Myocyte (in vitro differentiated cells): ENCODE data around the gene TMEM62. TPM values are rescaled to one million over a fixed set of nuclear protein-coding genes. Genes with fewer than 3 reads are reported as not detected.
"Not testable (repeated sequence)": the region's sequence is repeated elsewhere in the genome, so short reads cannot be mapped to it uniquely, and the experiment has no call there.

Source experiments
- DNase-seq: peaks from one replicate; pipeline ENCODE4 v3.0.0-alpha.2; 2012; ENCODE audit warnings: low read depth
- total RNA-seq: library from RNA; depleted of rRNA; stranded (reverse); fragments of >200 nt; gene quantifications from 2 replicates; pipeline ENCODE4 v1.2.3, GENCODE V29; 2014

Gene TMEM62
- total RNA-seq, 1 donor from 2014 or later = 13.1 TPM

- no peak for DNase-seq
These were observed 74.9 kb downstream of the TMEM62 start for GRCh38 chr15:43208052-43209002.

GRCh38 chr15:43209059-43209824 is 75.9 kb downstream of the TMEM62 start:
- no peak for DNase-seq

GRCh38 chr15:43210172-43210745 is 76.9 kb downstream of the TMEM62 start:
- DNase-seq = no peak

GRCh38 chr15:43210807-43211206 is 77.4 kb downstream of the TMEM62 start:
- DNase-seq = no peak

- DNase-seq = no peak
These were observed 77.9 kb downstream of the TMEM62 start for GRCh38 chr15:43211224-43211735.

DNA sequence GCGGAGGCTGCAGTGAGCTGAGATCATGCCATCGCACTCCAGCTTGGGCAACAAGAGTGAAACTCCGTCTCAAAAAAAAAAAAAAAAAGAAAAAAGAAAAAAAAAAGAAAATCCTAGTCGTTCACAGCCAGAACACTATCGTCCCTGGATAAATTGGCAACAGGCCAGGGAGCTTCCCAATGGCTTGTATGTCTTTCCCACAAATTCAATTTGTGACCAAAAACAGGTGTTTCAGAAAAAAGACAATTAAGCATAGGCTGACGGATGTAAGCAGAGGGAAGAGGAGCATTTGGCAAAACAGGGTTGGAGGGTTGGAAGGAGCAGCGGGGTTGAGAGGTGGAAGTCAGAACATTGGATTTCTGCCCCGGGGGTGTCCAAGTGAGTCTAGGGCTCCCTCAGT is 78.9 kb downstream of the TMEM62 start:
- DNase-seq = peak; percentile 17

DNA sequence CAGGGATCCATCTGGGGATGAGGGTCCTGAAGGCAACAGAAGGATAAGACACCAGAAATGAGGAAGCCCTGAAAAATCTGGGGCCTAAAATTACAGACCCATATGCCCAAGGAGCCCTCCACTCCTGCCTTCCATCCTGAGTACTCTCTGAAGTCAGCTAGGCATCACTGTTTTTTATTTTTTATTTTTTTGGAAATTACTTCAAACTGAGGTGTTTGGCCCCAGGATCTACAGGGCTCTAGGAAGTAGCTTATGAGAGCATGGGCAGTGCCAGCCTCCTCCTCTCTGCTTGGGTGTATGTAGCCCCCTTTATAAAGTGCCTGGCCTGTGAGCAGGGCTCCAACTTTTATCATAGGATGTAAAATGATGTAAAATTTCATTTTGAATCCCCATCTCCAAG is 79.6 kb downstream of the TMEM62 start:
- DNase-seq = no peak

DNA sequence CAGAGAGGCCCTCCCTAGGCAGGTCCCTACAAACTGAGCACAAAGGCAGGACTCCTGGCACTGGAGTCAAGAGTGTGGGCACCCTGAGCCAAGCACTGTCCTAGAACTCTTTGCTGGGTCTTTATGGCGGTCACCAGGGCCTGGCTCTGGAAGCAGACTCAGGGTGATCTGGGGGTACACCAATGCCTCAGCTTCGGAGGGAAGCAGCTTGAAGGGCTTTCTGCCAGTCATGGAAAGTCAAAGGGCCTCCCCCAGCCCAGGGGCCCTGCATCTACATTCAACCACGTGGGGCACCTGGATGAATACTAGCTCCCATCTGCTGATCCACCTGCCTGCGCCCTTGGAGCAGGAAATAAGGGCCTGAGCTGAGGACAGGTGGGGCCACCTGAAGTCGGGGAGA is 80.1 kb downstream of the TMEM62 start:
- DNase-seq = no peak

GRCh38 chr15:43214169-43214568 is 80.8 kb downstream of the TMEM62 start:
- DNase-seq = no peak

- DNase-seq = no peak
These were observed 81.4 kb downstream of the TMEM62 start for GRCh38 chr15:43214592-43215295.

DNA sequence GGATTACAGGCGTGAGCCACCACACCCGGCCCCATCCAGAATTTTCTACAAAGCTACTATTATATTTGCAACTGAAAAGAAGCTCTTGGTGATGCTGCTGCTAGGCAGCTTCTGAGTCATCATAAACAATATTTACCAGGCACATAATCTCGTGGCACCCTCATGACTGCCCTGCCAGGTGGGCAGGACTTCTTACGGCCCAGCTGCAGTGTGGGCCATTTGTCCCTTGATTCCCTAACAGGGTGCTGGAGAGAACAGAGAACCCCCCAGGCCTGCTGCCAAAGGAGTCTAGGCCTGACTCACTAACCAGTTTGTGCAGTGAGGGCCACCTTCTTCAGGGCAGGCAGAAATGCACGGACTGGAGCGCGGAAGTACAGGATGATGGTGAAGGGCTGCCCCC is 82.6 kb downstream of the TMEM62 start:
- peak; percentile 20 for DNase-seq

DNA sequence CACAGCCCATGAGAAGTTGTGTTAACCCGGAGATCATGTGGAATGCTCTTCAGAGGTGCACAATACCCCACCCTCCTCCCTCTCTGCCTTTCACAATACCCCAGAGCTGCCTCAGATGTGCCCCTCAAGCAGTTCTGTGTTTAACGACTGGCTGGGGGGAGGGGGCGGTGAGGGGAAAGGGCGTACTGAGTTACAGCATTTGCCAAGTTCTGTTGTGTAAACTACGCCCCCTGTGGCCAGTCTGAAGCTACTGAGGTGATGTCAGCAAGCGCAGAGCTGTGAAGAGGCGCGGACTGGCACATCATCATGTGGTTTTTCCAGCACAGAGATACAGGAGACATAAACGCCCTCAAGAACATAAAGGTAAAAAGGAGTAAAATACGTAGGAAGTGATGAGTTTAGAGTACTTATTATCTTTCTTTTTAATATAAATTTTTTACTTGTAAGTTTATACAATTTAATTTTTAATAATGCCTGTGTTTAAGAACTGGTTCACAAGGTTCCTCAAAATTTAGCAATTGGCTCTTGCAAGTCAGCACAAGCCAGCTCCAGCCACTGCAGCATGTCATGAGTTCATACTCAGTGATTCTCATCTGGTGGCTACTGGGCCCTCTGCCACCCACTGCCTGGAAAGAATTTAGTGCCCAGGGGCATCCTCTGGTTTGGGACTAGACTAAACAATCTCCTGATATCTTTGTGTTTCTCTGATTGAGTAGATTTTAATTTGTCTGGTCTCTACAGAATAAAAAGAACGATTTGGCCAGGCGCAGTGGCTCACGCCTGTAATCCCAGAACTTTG is 85.7 kb downstream of the TMEM62 start:
- DNase-seq = no peak

DNA sequence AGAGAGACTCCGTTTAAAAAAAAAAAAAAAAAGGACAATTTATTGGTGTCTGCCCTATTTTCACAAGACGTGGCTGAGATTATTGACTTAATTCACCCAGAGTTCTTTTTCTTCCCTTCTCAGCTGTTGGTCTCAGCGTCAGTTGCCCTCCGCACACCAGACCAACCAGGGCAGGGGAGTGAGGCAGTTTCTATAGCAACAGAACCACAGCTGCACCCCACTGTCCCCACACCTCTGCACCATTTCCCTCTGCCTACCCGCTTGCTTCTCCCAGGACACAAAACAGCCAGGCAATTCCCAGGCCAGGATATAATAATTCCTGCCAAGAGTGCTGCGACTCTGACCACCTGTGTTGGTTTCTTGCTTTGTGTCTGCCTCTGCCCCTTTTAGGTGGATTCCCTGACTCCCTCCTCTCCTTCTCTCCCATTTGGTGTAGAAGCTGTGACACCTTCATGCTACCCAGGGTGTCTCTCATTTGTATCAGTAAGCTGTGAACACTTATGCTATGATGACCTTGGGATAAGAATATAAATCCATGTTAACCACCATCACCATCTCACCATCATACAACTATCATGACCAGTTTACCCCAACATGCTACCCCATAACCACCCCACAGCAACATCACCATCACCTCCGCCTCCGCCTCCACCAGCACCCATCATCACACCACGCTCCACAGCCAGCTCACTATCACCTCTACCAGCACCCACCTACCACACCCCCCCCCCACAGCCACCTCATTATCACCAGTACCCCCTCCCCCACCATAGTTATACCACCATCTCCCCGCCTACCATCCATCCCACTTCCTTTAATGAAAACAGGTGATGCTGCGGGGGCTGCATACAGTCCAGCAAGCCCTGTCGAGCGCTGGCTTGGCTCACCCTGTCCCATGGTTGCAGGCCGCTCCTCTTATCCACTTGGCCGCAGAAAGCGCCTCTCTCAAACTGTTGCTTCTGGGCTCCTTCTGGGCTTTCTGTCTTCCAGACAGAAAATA is 86.8 kb downstream of the TMEM62 start:
- DNase-seq = no peak

GRCh38 chr15:43220991-43221403 is 87.6 kb downstream of the TMEM62 start, which contains the start of gene EPB42:
Gene EPB42, minus strand, starts transcription at chr15:43221018. Its CDS starts 193 bp downstream, at chr15:43220825.
- no peak for DNase-seq

GRCh38 chr15:43221422-43221821 is 88.0 kb downstream of the TMEM62 start:
- DNase-seq = no peak

- peak; percentile 68 for DNase-seq
These were observed 92.0 kb downstream of the TMEM62 start for GRCh38 chr15:43225201-43225949.

- DNase-seq = not testable (repeated sequence)
These were observed 92.5 kb downstream of the TMEM62 start for GRCh38 chr15:43225950-43226255.
